Measurements from ENCODE around the gene ZNF335. TPM values are rescaled to one million over a fixed set of nuclear protein-coding genes. Genes with fewer than 3 reads are reported as not detected.

Gene ZNF335
- total RNA-seq, 4 donors from 2014 or later: 34.3 to 60.1 (median 53.6) TPM

- no peak for TF ChIP-seq POLR2A (IDR thresholded peaks at IDR 0.05)
- no peak for TF ChIP-seq CTCF (IDR thresholded peaks at IDR 0.05)
- Histone ChIP-seq H3K27me3 (no peaks in the 10 kb centered on the region), H3K9me3 (no peaks in the 10 kb centered on the region), H3K4me3 (peak overlapping the region in 1 of 4 donors; percentile 16), H3K36me3 (no peaks in the 10 kb centered on the region), H3K27ac (peak overlapping the region in 1 of 4 donors; percentile 42), H3K4me1 (peaks cover 0 to 25% (median 12%) of the 10 kb centered on the region in 4 donors)
- DNase-seq: peak in 2 of 3 donors; percentile 81 to 86
These were observed 33.0 kb upstream of the ZNF335 start for GRCh38 chr20:46004889-46005473.

GRCh38 chr20:46004187-46004586 is 32.2 kb upstream of the ZNF335 start:
- Histone ChIP-seq H3K27me3 (no peaks in the 10 kb centered on the region), H3K27ac (no peak overlapping the region), H3K4me1 (peaks cover 0 to 25% (median 12%) of the 10 kb centered on the region in 4 donors), H3K9me3 (no peaks in the 10 kb centered on the region), H3K4me3 (no peak overlapping the region), H3K36me3 (no peaks in the 10 kb centered on the region)
- no peak for DNase-seq
- TF ChIP-seq CTCF (IDR thresholded peaks at IDR 0.05) (no peak), POLR2A (IDR thresholded peaks at IDR 0.05) (no peak)

GRCh38 chr20:46002008-46002407 is 30.0 kb upstream of the ZNF335 start:
- no peak for TF ChIP-seq POLR2A (IDR thresholded peaks at IDR 0.05)
- H3K27ac ChIP-seq: no peak overlapping the region
- no peak for DNase-seq
- no peak overlapping the region for H3K4me3 ChIP-seq
- peaks cover 0 to 18% (median 9%) of the 10 kb centered on the region in 4 donors for H3K4me1 ChIP-seq
- H3K36me3 ChIP-seq: no peaks in the 10 kb centered on the region
- no peaks in the 10 kb centered on the region for H3K27me3 ChIP-seq
- H3K9me3 ChIP-seq: no peaks in the 10 kb centered on the region

GRCh38 chr20:46001498-46001897 is 29.5 kb upstream of the ZNF335 start:
- H3K27me3 ChIP-seq: no peaks in the 10 kb centered on the region
- no peak overlapping the region for H3K27ac ChIP-seq
- no peak overlapping the region for H3K4me3 ChIP-seq
- H3K4me1 ChIP-seq: peaks cover 0 to 18% (median 9%) of the 10 kb centered on the region in 4 donors
- TF ChIP-seq POLR2A (IDR thresholded peaks at IDR 0.05) (no peak), CTCF (IDR thresholded peaks at IDR 0.05) (no peak)
- peak in 1 of 3 donors; percentile 16 for DNase-seq
- no peaks in the 10 kb centered on the region for H3K36me3 ChIP-seq
- no peaks in the 10 kb centered on the region for H3K9me3 ChIP-seq

- H3K4me3 ChIP-seq: no peak overlapping the region
- no peaks in the 10 kb centered on the region for H3K9me3 ChIP-seq
- no peak overlapping the region for H3K27ac ChIP-seq
- H3K4me1 ChIP-seq: peaks cover 0 to 15% (median 6%) of the 10 kb centered on the region in 4 donors
- H3K36me3 ChIP-seq: no peaks in the 10 kb centered on the region
- TF ChIP-seq POLR2A (IDR thresholded peaks at IDR 0.05) (no peak), CTCF (IDR thresholded peaks at IDR 0.05) (no peak)
- DNase-seq: peak in 1 of 3 donors; percentile 11
- H3K27me3 ChIP-seq: no peaks in the 10 kb centered on the region
These were observed 28.4 kb upstream of the ZNF335 start for GRCh38 chr20:46000262-46000996.

GRCh38 chr20:45999557-46000261 is 27.7 kb upstream of the ZNF335 start:
- no peaks in the 10 kb centered on the region for H3K27me3 ChIP-seq
- H3K4me3 ChIP-seq: no peak overlapping the region
- peaks cover 0 to 10% (median 3%) of the 10 kb centered on the region in 4 donors for H3K4me1 ChIP-seq
- TF ChIP-seq POLR2A (IDR thresholded peaks at IDR 0.05) (no peak), CTCF (IDR thresholded peaks at IDR 0.05) (no peak)
- no peak overlapping the region for H3K27ac ChIP-seq
- no peaks in the 10 kb centered on the region for H3K9me3 ChIP-seq
- no peaks in the 10 kb centered on the region for H3K36me3 ChIP-seq
- no peak for DNase-seq

All from Peyer's patch (tissue), 4 donors.